Measurements from ENCODE around the gene USP3.

USP3 gene

DNA sequence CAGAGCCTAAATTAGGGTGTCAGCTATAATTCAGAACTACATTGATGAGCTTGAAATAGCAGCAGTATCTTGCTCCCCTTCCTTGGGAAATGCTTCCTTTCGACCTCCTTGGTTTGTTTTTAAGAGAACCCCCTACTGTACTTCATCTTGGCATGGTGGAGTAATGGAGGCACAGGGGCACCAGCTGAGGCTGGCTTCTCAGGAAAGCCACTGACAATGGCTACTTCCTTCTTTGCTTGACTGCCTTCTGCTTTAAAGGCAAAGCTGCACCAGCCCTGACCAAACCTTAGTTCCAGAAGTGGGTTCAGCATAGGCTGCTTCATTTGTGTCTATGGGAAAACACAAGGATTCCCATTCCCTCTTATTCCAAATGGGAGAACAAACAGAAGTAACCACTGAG, 91.3 kb downstream of the USP3 start:
- DNase-seq: no peak

DNA sequence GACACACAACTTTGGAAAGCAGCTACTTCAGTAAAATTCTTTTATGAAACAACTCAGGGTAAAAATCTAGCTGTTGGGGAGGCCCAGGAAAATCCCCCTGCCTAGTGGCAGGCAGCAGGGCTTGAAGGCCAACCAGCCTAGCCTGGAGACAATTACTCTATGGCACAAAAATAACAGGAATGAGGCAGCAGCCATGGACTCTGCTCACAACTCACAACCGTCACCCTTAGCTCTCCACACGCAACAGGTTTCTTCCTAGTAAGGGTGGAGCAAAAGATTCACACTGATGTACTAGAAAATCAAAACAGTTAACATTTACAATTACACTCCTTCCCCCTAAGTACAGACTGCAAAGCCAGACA, 92.3 kb downstream of the USP3 start:
- DNase-seq: no peak

DNA sequence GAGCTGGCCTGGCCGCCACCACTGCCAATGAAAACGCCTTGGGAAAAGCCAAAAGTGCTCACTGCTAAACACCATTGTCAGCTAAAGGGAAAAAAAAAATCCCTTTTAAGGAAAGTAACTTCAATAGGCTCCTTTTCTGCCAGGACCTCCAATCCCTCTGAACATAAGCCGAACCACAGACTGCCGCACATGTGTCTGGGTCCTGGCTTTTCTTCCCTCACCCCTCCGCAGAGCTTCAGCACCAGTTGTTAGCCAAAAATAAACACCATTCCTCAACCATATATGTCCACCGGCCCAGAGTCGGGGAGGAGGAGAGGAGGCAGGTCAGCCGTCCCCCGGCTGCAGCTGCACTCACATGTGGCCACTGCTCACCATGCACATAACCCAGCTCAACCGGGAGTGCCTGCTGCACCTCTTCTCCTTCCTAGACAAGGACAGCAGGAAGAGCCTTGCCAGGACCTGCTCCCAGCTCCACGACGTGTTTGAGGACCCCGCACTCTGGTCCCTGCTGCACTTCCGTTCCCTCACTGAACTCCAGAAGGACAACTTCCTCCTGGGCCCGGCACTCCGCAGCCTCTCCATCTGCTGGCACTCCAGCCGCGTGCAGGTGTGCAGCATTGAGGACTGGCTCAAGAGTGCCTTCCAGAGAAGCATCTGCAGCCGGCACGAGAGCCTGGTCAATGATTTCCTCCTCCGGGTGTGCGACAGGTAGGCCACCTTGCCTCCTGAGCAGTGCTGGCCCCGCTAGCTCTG, 92.8 kb downstream of the USP3 start, which contains the start of gene FBXL22:
Gene FBXL22 (plus strand): TSS at position 350 of the 753 bp plus-strand sequence. CDS start 6 bp downstream, at position 356.
- DNase-seq: no peak

DNA sequence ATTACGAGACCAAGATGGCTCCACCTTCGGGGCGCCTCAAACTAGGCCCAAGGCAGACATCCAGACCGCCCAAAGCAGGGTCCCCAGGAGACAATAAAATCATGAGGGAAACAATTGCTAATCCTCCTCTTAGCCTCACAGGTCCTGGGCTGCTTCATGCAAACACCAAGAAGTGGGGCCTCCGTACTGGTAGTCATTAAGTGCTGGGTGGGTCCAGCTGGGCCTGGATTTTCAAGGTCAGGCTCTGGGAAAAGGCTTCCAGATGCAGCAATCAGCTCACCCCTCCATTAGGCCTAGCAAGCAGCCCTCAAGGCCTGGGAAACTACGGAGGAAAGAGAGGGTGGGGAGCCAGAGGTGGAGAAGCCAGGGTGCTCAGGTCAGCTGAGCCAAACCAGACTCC, 93.4 kb downstream of the USP3 start:
- DNase-seq: no peak

DNA sequence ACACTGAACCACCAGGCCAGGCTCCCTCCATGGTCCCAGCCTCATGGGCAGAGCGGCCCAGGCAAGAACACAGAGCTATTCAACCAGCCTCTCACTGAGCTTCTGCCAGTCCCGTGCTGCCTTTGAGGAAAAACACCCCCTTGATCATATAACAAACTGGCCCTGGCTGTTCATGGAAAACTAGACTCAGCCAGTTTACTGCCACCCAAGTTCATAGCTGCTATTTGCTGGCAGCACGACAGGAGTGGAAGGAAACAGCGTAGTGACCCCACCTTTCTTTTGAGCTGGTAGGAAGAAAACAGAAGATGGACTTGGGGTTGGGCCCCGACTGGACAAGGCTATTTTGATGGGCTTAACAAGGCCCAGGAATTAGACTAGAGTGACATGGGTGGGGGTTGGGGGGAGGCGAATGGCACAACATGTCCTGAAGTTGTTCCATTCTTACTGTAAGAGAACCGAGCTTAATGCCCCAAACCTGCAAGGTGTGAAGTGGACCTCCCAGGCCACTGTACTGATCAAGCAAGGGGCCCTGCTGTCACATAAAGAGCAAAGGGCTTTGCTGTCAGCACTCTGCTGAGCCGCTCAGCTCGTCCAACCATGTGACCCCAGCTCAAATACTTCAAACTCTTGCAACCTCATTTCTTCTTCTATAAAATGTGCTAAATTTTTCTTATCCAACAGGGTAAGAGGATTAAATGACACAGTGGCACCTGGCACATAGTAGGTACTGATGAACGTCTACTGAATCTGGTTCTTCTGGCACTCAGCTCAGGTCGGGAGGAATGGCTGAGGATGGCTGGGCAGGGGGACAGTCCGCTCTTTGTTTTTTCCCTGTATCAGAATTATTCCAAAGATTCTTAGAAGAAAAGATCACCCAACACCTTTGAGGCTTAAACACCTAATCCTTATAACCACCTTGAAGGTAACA, 94.3 kb downstream of the USP3 start:
- no peak for DNase-seq

DNA sequence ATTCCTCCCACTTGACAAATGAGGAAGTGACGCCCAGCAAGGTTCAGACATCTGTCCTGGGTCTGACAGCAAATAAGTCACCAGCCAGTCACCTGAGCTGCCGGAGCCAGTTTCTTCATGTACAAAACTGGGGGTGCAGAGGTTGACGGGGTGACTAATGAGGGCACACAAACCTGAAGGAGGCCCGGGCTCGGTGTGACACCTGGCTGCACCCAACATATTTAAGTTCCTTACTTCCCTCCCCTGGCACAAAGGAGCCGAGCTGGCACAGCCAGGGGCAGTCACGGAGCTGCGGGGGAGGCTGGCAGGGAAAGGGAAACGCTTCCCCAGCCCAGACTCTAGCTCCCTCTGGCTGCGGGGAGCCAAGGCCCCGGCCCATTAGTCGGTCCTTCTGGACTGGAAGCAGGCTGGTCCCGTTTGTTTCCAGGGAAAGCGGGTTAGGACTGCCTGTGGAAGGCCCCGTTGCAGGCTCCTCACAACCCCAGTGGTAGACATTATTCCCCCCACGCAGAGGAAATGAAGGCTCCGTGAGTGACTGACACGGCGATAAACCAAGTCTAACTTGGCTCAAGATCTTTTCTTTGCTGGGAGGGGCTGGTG, 95.1 kb downstream of the USP3 start:
- peak; percentile 41 for DNase-seq

DNA sequence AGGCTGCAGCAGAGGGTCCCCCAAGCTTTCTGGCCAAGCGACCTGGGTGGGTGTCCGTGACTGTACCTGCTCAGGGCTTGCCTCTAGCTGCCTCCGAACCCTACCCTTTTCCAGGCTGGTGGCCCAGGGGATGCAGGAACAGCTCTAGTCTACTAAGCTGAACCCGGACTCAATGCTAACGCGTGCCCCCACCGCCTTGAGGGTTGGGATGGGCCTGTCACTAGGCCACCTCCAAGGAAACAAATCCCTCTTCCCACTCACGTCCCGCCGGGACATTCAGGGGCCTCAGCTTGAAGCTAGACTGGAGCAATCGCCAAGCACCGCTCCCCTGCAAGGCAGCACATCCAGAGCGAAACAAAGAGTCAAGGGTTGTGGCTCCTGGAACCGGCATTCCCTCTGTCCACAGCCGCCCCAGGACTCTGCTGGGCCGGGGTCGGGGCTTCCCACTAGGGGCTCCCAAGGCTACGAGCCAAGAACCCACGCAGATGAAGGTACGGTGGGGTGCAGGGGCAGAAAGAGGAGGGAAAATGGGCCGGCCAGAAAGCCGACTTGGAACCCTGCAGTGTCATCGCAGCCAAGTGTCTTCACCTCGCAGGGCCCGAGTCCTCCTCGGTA, 95.7 kb downstream of the USP3 start:
- peak; percentile 43 for DNase-seq

DNA sequence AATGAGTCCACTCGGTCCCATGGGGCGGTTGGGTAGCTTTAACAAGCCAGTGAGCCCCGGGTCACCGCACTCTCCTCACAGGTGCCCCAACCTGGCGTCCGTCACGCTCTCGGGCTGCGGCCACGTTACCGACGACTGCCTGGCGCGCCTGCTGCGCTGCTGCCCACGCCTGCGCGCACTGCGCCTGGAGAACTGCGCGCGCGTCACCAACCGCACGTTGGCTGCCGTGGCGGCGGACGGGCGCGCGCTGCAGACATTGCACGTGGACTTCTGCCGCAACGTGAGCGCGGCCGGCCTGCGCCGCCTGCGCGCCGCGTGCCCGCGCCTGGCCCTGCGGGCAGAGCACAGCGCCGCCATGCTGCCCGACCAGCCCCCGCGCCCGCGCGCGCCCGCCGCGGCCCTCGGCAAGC, 96.2 kb downstream of the USP3 start:
- DNase-seq: peak; percentile 84

DNA sequence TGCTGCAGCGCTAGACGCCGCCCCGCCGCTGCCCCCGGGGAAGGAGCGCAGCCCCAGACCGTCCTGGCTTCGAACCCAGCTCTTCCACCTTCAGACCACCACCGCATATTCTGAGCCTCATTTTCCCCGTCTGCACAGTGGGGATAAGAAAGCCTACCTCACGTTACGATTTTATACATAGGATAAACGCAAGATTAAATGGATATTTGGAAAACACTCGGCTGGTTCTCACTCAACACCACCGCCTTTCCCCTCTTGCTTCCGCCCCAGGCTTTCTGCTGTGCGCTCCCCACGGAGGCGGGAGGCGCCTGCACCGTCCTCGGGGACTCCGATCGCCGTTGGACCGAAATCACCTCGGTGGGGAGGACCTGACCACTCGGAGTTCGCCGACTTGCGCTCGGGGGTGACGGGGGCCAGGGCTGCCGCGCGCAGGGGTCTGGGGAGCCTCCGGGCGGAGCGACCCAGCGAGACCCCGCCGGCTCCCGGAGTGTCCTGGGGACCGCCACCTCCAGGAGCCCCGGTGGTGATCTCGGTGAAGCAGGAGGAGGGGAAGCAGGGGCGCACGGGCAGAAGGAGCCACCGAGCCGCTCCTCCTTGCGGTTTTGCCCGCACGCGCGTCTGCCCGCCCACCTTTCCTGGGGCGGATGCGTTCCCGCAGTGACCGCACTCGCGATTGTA, 96.8 kb downstream of the USP3 start:
- no peak for DNase-seq

DNA sequence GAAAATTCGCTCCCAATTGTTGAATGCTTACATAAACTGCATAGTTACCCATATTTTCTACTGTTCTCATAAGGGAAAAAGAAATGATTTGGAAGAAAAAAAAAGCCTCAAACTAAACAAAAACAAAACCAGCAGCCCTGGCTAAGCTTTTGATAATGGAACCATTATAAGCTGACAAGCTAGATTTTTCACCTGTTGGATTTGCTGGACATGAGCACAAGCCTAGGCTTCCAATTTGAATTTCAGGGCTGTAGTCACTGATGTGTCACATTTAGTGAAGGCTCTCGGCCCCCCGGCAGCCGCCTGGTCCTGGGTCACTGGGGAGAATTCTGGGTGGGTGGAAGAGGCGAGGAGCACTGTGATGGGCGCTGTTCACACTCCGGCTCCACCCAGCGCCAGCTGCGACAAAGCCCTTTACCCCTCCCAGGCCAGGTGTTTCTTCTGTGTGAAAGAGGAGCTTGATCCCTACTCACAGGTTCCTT, 97.4 kb downstream of the USP3 start:
- DNase-seq: peak; percentile 31

DNA sequence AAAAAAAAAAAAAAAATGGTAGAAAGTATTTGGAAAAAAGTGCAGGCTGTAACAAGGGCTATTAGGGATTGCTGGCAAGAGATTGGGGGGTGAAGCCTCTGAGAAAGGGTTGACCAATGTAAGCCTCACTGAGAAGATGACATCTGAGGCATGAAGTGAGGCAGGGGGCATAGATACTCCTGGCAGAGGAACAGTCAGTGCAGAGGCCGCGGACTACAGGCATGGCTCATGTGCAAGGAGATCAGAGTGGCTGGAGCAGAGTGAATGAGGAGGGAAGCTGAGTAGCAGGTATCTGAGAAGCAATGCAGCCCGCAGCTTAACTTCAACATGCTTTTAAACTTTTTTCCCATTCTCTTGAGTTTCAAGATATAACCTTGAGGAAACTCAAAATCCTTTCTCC, 98.2 kb downstream of the USP3 start:
- DNase-seq: no peak

DNA sequence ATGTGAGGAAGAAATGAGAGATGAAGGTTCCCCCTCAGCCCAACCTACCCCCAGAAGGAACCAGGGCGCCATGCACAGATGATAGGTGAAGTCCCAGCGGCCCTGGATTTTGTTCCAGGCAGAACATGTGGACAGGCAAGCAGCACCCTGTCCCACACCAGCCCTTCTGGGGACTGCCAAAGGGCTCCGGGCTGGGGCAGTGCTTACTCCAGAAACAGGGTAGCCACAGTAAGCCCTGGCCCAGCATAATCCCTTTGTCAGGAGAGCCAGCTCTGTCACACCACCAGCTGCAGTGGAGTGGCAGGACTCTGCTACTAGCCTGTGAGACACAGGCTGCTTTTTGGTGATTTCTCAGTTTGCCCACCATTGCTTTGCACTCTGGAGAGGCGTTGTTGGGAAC, 99.1 kb downstream of the USP3 start:
- no peak for DNase-seq

DNA sequence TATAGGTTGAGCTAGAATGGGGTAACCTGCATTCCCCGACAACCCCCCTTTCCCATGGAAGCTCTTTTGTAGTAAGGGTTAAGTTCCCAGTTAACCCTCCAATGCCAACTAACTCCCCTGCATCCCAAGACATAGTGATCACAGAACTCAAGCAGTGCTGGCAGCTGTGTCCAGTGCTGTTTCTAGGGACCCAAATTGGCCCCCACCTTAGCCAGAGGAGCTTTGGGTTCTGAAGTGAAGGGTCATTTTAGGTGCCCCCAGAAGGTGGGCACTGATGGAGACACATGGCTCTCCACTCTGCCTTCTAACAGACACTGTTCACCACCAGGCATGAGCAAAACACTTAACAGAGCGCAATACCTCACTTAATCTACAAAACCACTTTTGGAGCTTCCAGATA, 99.9 kb downstream of the USP3 start:
- no peak for DNase-seq

DNA sequence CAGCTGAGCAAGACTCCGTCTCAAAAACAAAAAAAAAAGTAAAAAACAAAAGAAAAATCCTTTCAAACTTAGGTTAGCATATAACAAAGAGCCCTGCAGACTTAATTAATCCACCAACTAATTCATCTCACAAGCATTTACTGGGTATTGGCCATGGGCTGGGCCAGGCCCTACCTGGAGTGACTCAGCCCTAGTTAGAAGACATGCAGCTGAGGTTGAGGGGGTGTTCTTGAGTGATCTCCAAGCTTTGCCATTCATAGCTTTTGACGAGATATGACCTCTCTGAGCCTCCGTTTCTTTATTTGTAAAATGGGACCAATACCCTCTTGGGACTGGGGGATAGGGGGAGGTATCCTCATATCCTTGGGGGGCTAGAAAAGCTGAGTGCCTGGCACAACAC, 100.6 kb downstream of the USP3 start:
- DNase-seq: no peak

DNA sequence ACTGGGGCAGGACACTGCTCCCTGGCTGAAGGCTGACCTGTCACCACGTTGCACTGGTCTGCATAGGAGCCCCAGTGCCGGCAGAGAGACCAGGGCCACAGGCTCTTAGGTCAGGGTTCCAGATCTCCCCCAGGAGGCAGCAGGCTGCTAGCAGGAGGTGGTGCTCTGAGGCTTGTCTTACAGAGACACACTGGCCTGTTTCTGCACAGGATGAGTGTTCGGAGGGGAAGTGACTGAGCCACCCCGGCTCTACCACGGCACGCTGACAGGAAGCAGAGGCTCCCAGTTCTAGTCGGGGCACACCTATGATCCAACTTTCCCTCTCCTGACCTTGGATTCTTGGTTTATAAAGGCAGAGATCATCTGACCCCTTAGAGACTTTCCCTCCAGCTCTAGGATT, 101.4 kb downstream of the USP3 start:
- no peak for DNase-seq

DNA sequence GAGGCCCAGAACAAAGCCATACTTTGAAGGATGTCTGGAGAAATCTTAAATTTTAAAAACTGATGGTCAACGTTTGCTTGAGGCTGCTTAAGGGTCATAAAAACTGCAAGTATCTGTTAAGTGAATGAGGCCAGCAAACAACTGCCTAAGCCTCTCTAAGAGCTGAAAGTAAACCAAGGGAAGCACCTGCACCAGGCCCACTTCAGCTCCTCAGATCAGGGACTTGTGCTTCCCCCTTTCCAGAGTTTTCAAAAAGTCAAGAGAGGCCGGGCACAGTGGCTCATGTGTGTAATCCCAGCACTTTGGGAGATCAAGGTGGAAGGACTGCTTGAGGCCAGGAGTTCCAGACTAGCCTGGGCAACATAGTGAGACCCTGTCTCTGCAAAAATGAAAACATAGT, 101.9 kb downstream of the USP3 start:
- DNase-seq: no peak

DNA sequence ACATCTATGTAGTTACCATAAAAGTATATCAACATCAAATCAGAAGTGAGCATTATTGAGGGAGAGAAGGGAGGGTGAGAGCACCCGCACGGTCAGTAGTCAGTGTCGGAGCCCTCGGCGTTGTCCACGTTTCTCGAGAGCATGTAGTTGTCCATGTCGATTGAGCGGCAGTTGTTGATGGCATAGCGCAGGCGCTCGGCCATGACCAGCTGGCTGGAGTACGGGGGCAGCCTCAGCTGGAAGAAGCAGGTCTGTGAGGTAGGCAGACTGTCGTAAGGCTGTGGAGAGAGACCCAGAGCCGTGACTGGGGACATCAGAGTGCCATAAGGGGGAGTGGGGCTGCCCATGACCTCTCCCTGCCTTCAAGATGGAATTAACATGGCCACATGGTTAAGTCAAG, 104.6 kb downstream of the USP3 start:
- DNase-seq: no peak

DNA sequence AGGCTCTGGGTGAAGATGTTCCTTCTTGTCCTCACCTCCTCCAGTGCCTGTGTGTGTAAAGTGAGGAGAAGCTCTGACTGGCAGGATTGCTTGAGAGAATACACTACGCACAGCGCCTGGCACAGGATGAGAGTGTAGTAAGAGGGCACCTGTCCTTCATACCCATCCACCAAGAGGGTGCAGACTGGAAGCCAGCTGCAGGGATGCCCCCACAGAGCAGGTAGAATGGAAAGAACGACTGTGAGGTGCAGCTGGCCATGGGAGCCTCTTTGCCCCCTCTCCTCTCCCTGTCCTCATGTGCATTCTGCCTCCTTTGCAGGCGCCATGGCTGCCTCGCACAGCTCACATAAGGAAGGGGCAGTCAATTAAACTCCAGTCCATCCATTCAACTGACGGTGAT, 105.1 kb downstream of the USP3 start:
- no peak for DNase-seq

DNA sequence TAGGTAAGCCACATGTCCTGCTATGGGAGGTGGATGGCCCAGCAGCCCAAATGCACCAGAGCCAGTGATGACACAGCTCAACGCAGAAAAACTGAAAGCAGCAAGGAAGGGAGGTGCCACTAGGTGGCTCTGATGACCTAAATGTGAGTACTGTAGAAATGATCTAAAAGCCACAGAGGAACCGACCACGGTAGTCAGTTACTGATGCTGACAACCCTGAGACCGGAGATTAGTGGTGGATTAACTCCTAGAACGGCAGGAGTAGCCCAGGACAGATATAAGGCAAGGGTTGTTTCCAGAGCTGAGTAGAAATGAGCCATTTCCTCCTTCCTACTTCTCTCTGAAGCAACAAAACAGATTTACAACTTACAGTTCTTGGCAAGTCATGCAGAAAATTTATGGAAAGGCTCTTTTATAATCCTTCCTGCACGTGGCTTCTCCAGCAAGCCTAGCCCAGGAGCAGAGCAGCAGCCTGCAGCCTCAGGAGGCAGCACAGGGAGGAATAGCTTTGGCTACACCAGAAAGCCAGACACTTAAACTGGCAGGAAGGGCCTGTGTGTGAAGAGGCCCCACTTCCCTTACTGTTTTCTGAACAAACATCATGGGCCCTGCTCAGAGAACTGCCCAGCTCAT, 105.9 kb downstream of the USP3 start:
- DNase-seq: peak; percentile 94

DNA sequence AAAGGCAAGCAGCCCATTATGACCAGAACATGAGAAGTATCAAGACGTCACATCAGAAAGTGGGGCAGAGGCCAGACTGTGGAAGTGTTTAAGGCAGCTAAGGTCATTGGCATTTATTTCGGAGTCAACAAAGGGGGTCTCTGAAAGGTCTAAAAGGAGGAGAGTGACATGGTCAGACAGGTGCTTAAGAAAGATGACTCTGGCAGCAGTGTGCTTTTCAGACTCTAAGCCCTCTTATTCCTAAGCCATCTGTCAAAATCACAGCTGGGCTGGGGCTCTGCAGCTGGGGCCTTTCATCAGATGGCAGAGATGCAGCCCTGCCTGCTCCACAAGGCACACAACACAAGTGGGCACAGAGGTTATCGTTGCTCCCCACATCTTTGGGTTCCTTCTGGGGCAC, 106.8 kb downstream of the USP3 start:
- DNase-seq: no peak

DNA sequence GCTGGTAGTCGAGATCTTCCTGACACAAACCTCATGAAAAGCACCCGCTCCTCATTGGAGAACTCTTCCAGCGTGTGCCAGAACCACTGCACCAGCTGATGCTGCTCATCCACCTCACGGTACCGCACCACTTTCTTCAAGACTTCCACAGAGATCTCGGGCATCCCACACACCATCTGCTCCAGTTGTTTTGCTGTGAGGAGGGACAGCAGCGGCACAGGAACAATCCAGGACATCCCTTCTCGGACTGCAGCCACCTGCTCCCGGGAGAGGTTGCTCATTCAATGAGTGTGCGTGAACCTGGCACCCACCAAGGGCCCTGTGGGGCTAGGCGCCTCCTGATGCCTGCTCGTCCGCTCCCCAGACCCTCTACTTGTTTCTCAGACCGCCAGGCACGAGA, 107.9 kb downstream of the USP3 start:
- DNase-seq: no peak

DNA sequence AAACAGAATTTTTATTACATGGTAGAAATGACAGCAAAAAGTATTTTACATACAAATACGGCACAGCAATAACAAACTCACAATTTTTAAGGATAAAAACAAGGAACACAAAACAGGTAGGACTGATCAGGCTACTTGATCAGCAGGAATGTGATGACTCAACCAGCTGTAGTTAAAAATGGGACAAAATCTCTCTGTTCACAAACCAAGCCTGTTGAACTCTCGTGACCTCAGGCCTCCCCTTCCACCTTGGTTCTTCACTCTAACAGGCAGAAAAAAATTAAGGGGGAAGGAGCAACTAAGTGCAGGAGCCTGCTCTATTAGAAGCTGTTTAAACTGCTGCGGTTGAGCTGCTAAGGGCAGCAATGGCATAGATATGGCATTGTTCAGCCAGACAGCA, 111.5 kb downstream of the USP3 start:
- DNase-seq: no peak
